GM08714 (cell line): ENCODE results near the gene ADGRG7.

ENCODE experiments used
- H3K4me3 ChIP-seq: fragments of 200-500 bp; sonication (Bioruptor generic); 2 replicates; pipeline ENCODE4 v1.5.1; 2014; ENCODE audit warnings: mild to moderate bottlenecking, low read length, inconsistent platforms
- ZNF274 ChIP-seq: IDR thresholded peaks from 2 replicates; pipeline ENCODE4 v1.6.1; 2012; ENCODE audit warnings: mild to moderate bottlenecking, low read depth, low read length

The ADGRG7 gene

DNA sequence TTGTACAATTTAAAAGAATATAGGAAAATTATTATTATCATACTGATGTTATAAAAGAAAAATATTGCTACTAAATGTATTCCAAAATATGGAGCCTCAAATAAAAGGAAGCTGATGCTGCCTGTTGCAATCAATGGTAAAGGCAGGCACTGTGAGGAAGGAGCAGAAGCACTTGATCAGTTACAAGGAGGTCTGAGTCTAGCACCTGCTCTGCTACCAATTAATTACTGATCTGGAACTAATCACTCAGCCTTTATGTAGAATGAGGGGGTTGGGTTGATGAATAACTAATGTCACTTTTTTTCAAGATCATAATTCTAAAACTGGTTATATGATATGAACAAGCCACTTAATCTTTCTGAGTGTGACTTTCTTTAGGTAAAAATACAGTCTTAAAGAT is 5.5 kb downstream of the ADGRG7 start:
- H3K4me3 ChIP-seq = no peak overlapping the region
- no peak for TF ChIP-seq ZNF274

DNA sequence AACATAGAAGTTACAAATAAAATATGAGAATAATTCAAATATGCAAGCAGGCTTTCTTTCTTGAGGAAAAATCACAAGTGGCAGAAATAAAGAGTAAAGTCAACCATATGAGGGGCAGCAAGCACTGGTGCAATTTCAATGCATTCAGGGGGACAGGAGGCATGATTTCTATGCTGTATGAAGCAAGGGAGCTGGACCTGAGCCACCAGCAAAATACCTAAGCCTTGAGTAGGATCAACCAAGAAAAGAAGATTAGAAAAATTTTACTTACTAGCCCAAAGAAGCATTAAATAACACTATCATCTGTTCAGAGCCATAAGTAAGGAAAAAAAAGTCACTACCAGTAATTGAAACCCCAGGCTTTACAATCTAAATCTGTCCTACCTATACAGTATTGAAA is 6.3 kb downstream of the ADGRG7 start:
- no peak for TF ChIP-seq ZNF274
- no peak overlapping the region for H3K4me3 ChIP-seq

- no peak for TF ChIP-seq ZNF274
- no peak overlapping the region for H3K4me3 ChIP-seq
These were observed 11.8 kb downstream of the ADGRG7 start for GRCh38 chr3:100621251-100621650.

DNA sequence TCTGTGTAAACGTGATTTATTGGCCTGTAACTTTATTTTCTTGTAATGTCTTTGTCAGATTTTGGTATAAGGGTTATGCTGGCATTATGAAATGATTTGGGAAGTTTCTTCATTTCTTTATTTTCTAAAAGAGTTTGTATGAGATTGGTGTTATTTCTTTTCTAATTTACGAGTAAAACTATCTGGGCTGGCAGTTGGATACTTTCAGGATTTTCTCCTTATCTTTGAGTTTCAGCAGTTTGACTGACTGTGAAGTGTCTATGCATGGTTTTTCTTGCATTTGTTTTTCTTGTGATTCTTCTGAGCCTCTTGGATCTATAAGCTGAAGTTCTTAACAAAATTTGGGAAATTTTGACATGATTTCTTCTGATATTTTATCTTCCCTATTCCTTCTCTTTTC is 18.1 kb downstream of the ADGRG7 start:
- H3K4me3 ChIP-seq = no peak overlapping the region
- no peak for TF ChIP-seq ZNF274

- no peak for TF ChIP-seq ZNF274
- no peak overlapping the region for H3K4me3 ChIP-seq
These were observed 20.2 kb downstream of the ADGRG7 start for GRCh38 chr3:100629421-100630127.

DNA sequence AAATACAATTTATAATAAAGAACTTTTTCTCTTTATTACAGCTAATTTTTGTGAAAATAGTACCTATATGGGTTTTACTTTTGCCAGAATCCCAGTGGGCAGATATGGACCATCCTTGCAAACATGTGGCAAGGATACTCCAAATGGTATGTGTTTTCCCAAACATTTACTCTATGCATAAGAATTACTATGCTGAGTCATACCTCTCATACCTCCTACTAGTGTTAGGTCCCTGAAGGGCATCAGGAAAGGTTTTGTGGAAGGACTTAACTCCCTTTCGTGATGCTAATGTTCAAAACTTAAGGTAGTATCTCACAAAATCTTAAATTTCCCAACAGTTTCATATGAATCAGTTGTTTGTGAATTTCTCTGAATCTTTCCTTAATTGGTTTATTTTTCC is 21.3 kb downstream of the ADGRG7 start:
- H3K4me3 ChIP-seq = no peak overlapping the region
- no peak for TF ChIP-seq ZNF274

DNA sequence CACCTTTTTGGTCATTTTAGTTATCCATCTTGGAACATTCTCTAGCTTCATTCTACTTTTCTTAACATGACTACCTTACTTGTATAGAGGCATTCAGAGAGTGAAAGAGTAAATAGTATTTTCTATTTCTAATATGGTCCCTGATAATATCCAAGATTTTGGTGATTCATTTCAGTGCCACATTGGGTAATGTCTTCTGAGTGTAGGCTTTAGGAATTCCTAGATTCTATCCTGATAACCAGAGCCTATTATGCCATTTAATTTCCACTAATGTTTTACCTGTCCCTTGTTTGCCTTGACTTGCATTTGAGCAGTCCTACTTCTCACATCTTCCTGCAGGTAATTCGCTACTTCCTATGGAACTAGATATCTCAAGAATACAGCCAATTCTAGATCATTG is 21.8 kb downstream of the ADGRG7 start:
- no peak for TF ChIP-seq ZNF274
- no peak overlapping the region for H3K4me3 ChIP-seq

DNA sequence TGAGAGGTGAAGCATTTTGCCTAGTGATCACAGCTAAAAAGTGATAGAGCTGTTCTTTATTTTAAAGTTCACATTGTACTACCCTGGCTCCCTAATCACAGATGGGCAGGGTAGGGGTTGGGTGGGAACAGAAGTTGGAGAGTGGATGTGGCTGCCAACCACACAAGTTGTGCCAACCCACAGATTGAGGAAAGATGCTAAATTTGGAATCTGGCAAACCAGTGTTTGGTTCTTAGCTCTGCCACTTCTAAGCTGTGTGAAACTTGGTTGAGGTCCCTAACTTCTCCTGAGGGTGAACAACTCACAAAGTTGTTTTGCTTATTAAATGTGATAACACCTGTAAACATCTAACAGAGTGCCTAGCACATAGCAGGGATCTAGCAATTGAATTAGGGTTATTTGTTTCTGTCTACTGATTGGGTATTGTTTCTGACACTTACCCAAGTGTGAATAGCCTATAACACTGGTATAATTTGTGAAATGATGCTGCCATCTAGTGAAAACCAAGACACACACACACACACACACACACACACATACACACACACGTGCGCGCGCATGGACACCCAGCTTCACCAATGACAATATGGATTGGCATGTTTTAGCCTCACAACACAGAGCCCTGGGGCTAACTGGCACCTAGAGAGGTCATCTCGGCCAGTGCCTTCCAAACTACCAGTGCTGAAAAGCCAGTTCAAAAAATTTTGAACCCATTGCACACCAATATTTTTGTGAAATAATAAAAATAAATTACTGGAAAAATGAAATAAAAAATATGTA is 25.3 kb downstream of the ADGRG7 start:
- H3K4me3 ChIP-seq = no peak overlapping the region
- TF ChIP-seq ZNF274 = no peak

DNA sequence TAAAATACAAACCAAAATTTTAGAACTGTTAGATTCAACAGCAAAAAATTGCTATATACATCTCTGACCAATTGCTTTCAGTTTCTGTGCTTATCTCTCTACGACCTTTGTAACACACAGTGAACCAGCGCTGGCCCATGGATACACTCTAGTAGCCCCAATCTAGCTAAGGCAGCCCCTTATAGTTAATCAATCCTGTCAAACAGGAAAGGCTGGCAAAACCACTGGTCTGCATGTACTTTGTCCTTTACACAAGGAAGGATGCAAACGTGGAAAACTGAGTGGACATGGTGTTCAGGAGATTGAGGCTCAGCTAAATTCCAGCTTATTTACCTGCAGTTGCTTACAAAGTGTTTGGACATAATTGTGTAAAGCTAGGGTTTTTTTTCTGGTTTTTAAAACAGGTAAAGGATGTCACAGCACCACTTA is 25.9 kb downstream of the ADGRG7 start:
- no peak for TF ChIP-seq ZNF274
- H3K4me3 ChIP-seq = no peak overlapping the region

- H3K4me3 ChIP-seq = no peak overlapping the region
- TF ChIP-seq ZNF274 = no peak
These were observed 27.8 kb downstream of the ADGRG7 start for GRCh38 chr3:100637197-100637631.

DNA sequence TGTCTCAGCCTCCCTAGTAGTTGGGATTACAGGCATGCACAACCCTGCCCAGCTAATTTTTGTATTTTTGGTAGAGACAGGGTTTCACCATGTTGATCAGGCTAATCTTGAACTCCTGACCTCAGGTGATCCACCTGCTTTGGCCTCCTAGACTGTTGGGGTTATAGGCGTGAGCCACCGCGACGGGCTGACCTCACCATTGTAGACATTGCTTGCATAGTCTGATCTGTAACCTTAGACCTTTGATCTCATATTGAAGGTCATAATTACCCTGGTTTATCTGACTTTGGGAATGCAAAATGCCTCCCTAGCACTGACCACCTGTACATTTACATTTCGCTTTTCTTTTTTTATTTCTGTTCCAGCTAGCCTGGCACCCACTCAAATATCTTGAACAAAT is 31.2 kb downstream of the ADGRG7 start:
- no peak overlapping the region for H3K4me3 ChIP-seq
- TF ChIP-seq ZNF274 = no peak

DNA sequence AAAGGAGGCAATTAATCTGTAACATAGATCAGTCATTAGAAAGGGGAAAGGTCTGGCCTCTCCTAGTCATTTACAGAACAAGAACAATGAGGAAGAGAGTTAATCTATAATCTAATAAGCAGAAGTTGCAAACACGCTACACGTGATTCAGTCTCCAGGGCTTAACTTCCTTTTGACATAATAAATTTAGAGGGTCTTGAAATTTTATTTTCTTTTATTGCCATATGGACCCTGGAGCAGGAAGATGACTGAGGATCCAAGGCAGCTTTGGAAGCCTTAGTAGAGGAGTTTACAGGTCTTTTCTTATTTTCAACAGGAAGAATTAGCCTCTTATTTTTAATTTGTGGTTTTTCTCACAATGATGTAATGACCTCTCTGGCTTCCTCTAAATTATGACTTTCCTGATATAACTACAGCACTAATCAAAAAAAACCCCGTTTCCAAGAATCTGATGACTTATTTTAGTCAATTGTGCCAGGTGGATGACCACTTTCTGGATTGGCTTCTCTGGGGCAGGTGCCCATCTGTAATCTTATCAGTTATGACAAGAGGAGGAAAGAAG is 32.2 kb downstream of the ADGRG7 start:
- no peak overlapping the region for H3K4me3 ChIP-seq
- no peak for TF ChIP-seq ZNF274

DNA sequence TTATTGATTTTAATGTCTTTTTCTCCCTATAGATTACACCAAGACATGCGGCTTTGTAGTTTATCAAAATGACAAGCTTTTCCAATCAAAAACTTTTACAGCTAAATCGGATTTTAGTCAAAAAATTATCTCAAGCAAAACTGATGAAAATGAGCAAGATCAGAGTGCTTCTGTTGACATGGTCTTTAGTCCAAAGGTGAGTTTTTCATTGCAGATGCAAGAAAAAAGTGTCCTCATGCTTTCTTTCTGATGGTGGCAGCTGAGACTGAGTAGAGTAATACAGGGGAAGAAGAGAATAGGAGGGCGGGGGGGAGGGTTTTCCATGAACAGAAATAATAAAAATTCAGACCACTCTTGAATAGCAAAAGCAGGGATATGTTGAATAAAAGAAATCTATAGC is 36.5 kb downstream of the ADGRG7 start:
- TF ChIP-seq ZNF274 = no peak
- H3K4me3 ChIP-seq = no peak overlapping the region

DNA sequence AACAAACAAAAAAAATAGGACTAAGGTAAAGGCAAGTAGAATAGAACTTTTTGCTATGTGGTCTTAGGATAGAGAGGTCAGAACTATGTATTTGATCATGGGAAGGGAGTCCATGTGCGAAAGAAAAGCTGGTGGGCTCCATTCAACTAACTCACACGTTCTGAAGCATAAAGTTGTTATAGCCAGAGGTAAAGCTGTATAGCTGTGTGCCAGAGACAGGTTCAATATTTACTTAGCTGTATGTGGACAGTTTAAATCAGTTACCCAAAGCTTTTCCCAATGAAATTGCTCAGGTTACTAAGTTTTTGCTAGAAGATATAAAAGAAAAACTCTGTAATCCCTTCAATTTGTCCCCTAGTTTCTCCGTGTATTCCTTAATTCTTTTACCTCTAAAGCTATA is 37.8 kb downstream of the ADGRG7 start:
- H3K4me3 ChIP-seq = no peak overlapping the region
- no peak for TF ChIP-seq ZNF274

DNA sequence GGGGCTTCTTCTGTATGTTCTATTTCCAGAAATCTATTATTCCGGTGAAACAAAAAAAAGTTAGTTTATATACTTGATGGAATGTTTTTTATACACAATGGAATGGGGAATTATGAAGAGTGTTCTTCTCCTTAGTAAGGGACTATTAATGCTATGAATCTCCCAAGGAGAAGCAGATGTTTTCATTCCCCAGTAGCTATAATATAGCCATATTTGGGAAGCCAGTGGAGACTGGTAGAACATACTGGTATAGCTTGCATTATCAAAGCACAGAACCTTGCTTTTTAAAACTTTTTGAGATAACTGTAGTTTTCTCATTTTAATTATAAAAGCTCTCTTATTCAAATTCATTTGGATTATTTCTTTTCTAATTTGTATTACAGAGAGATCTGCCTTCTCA is 38.3 kb downstream of the ADGRG7 start:
- no peak overlapping the region for H3K4me3 ChIP-seq
- no peak for TF ChIP-seq ZNF274
